ENCODE results near the gene MYO1F.

- TF ChIP-seq, protein P1, sequence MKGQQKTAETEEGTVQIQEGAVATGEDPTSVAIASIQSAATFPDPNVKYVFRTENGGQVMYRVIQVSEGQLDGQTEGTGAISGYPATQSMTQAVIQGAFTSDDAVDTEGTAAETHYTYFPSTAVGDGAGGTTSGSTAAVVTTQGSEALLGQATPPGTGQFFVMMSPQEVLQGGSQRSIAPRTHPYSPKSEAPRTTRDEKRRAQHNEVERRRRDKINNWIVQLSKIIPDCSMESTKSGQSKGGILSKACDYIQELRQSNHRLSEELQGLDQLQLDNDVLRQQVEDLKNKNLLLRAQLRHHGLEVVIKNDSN (IDR thresholded peaks at IDR 0.05): no peak
- no peak for TF ChIP-seq TCF12 (IDR thresholded peaks at IDR 0.05; ENCODE audit: low read depth)
- TF ChIP-seq REST (IDR thresholded peaks at IDR 0.05; ENCODE audit: low read depth): no peak
- TF ChIP-seq EGR1 (IDR thresholded peaks at IDR 0.05): no peak
- TF ChIP-seq CEBPB (IDR thresholded peaks at IDR 0.05): no peak
- TF ChIP-seq TAF1 (IDR thresholded peaks at IDR 0.05; ENCODE audit: low read depth): no peak
- TF ChIP-seq NFIC (IDR thresholded peaks at IDR 0.05): no peak
- TF ChIP-seq EP300 (IDR thresholded peaks at IDR 0.05; ENCODE audit: borderline replicate concordance): no peak
- TF ChIP-seq RAD21 (IDR thresholded peaks at IDR 0.05; ENCODE audit: low read depth): no peak
- TF ChIP-seq CREB1 (IDR thresholded peaks at IDR 0.05; ENCODE audit: low read depth): no peak
- no peak for TF ChIP-seq TEAD4 (IDR thresholded peaks at IDR 0.05)
These were observed 89.9 kb downstream of the MYO1F start for GRCh38 chr19:8487137-8487851.

All from Ishikawa (cell line).